Mucosa of gallbladder (tissue), 1 donor: ENCODE measurements around the gene CCDC110. TPM values are rescaled to one million over a fixed set of nuclear protein-coding genes. Genes with fewer than 3 reads are reported as not detected.

Source experiments
- DNase-seq: peaks from one replicate; pipeline ENCODE4 v3.0.0-alpha.2; 2020; ENCODE audit warnings: low spot score
- total RNA-seq: library from RNA; stranded (reverse); gene quantifications from one replicate; pipeline ENCODE4 v1.2.1, GENCODE V29; 2021
- donor health status: DM: no; HTN: no; CAD: no.

The CCDC110 gene
- total RNA-seq, 1 donor from 2014 or later: 0.78 TPM

- no peak for DNase-seq
Observed at GRCh38 chr4:185421366-185422124, 50.0 kb downstream of the CCDC110 start.

GRCh38 chr4:185416955-185417354 lies 54.6 kb downstream of the CCDC110 start:
- DNase-seq: no peak

- no peak for DNase-seq
Observed at GRCh38 chr4:185412412-185412811, 59.1 kb downstream of the CCDC110 start.

GRCh38 chr4:185411849-185412248 lies 59.7 kb downstream of the CCDC110 start:
- DNase-seq: no peak

GRCh38 chr4:185408432-185408831 lies 63.1 kb downstream of the CCDC110 start:
- no peak for DNase-seq

- no peak for DNase-seq
Observed at GRCh38 chr4:185405296-185405999, 66.1 kb downstream of the CCDC110 start.

- DNase-seq: no peak
Observed at GRCh38 chr4:185404031-185404430, 67.5 kb downstream of the CCDC110 start.

- no peak for DNase-seq
Observed at GRCh38 chr4:185399466-185399865, 72.1 kb downstream of the CCDC110 start.

- no peak for DNase-seq
Observed at GRCh38 chr4:185398618-185399017, 72.9 kb downstream of the CCDC110 start.

- DNase-seq: peak; percentile 35
Observed at GRCh38 chr4:185396724-185397385, 74.7 kb downstream of the CCDC110 start, which contains the start of gene ANKRD37. TSS of gene ANKRD37 (plus strand) at chr4:185396841. CDS start at chr4:185396924, 83 bp downstream.

- peak; percentile 99 for DNase-seq
Observed at GRCh38 chr4:185395956-185396723, 75.4 kb downstream of the CCDC110 start.

- no peak for DNase-seq
Observed at GRCh38 chr4:185395238-185395955, 76.1 kb downstream of the CCDC110 start, which contains the start of gene LRP2BP. TSS of gene LRP2BP (minus strand) at chr4:185395924. CDS start at chr4:185378186, 17,738 bp downstream.

Other genes starting within 250 kb of the CCDC110 start
- gene LRP2BP, start 75.8 kb downstream of the CCDC110 start, total RNA-seq: 0.95 TPM
- gene ANKRD37, start 74.9 kb downstream of the CCDC110 start, total RNA-seq: 16.4 TPM
- 29.7 TPM for gene UFSP2, start 45.8 kb downstream of the CCDC110 start, total RNA-seq
- gene PDLIM3, start 63.8 kb upstream of the CCDC110 start, total RNA-seq: 85.5 TPM